Endothelial cell of umbilical vein (primary cell): ENCODE data around the gene TPTE2.
"Not testable (repeated sequence)": the region's sequence is repeated elsewhere in the genome, so short reads cannot be mapped to it uniquely, and the experiment has no call there.

Experiments
- POLR2A ChIP-seq: IDR thresholded peaks from 2 replicates; pipeline ENCODE4 v1.6.1; 2012; ENCODE audit warnings: low read depth, mild to moderate bottlenecking, control low read depth, low read length
- POLR2AphosphoS5 ChIP-seq: IDR thresholded peaks from 2 replicates; pipeline ENCODE4 v1.6.1; 2012; ENCODE audit warnings: low read depth, mild to moderate bottlenecking, control low read depth, low read length, moderate library complexity; ENCODE audit not compliant: insufficient read depth
- TF ChIP-seq, protein P1 (sequence below), 2 donors: IDR thresholded peaks; 1 replicate in 1 of 2; 2 replicates in 1 of 2; pipeline ENCODE4 v1.5.1; 2011; ENCODE audit warnings: low read length in 2 of 2, mild to moderate bottlenecking in 2 of 2, moderate library complexity in 2 of 2, control low read depth in 1 of 2, inconsistent platforms in 1 of 2, low read depth in 1 of 2; ENCODE audit not compliant: insufficient read depth in 1 of 2; ENCODE audit errors: extremely low read depth in 1 of 2

DNA sequence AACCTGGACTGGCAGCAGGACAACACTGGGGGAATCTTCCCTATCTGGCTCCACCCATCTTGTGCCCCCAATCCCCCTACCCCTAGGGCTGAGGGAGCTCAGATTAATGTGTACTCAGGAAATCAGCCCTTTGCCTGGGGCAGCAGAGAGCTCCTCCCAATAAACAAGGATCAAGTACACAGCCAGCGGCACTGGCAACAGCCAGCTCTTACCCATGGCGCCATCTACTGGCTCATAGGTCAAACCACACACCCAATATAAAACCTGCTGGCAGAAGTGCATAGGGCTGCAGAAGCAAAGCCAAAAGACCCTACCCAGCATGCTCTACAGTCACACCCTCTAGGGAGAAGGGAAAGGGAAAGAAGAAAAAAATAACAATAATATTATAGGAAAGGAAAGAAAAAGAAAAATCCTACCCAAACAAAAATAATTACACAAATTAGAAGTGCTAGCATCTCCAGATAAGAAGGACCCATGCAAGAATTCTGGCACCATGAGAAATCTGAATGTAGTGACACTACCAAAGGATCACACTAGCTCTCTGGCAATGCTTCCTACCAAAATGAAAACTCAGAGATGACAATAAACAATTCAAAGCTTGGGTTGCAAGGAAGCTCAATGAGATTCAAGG lies 122.2 kb downstream of the TPTE2 start:
- TF ChIP-seq, protein P1, sequence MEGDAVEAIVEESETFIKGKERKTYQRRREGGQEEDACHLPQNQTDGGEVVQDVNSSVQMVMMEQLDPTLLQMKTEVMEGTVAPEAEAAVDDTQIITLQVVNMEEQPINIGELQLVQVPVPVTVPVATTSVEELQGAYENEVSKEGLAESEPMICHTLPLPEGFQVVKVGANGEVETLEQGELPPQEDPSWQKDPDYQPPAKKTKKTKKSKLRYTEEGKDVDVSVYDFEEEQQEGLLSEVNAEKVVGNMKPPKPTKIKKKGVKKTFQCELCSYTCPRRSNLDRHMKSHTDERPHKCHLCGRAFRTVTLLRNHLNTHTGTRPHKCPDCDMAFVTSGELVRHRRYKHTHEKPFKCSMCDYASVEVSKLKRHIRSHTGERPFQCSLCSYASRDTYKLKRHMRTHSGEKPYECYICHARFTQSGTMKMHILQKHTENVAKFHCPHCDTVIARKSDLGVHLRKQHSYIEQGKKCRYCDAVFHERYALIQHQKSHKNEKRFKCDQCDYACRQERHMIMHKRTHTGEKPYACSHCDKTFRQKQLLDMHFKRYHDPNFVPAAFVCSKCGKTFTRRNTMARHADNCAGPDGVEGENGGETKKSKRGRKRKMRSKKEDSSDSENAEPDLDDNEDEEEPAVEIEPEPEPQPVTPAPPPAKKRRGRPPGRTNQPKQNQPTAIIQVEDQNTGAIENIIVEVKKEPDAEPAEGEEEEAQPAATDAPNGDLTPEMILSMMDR (IDR thresholded peaks at IDR 0.05; ENCODE audit: extremely low read depth in 1 of 2, insufficient read depth in 1 of 2, low read depth in 1 of 2, low read length in 2 of 2) = not testable (repeated sequence)
- TF ChIP-seq POLR2AphosphoS5, POLR2A: not testable (repeated sequence)
